ELR (cell line): ENCODE data around the gene PDE1C.

Source experiments
- DNase-seq: peaks from one replicate; pipeline ENCODE4 v3.0.0-alpha.2; 2015; ENCODE audit warnings: low read depth

PDE1C gene

GRCh38 chr7:32070406-32071360 is at the start of gene PDE1C:
Gene PDE1C, minus strand, starts transcription at chr7:32070407.
- peak; percentile 28 for DNase-seq

- no peak for DNase-seq
Measured at GRCh38 chr7:32119790-32120196, 49.6 kb upstream of the PDE1C start.

- DNase-seq = no peak
Measured at GRCh38 chr7:32117837-32118236, 47.6 kb upstream of the PDE1C start.

- DNase-seq = no peak
Measured at GRCh38 chr7:32116436-32116835, 46.2 kb upstream of the PDE1C start.

- peak; percentile 58 for DNase-seq
Measured at GRCh38 chr7:32115831-32116230, 45.6 kb upstream of the PDE1C start.

- DNase-seq = no peak
Measured at GRCh38 chr7:32108651-32109050, 38.4 kb upstream of the PDE1C start.

- no peak for DNase-seq
Measured at GRCh38 chr7:32104766-32105165, 34.6 kb upstream of the PDE1C start.

GRCh38 chr7:32103361-32103760 is 33.2 kb upstream of the PDE1C start:
- DNase-seq = no peak

- DNase-seq = no peak
Measured at GRCh38 chr7:32102432-32102873, 32.2 kb upstream of the PDE1C start.

GRCh38 chr7:32100407-32100907 is 30.2 kb upstream of the PDE1C start:
- no peak for DNase-seq

- no peak for DNase-seq
Measured at GRCh38 chr7:32094516-32094915, 24.3 kb upstream of the PDE1C start.

GRCh38 chr7:32093415-32094408 is 23.5 kb upstream of the PDE1C start:
- DNase-seq = peak; percentile 25

GRCh38 chr7:32092346-32092745 is 22.1 kb upstream of the PDE1C start:
- no peak for DNase-seq

GRCh38 chr7:32091608-32092210 is 21.5 kb upstream of the PDE1C start:
- DNase-seq = no peak

GRCh38 chr7:32089678-32090077 is 19.5 kb upstream of the PDE1C start:
- no peak for DNase-seq

GRCh38 chr7:32089256-32089655 is 19.0 kb upstream of the PDE1C start:
- no peak for DNase-seq

- no peak for DNase-seq
Measured at GRCh38 chr7:32088451-32088881, 18.3 kb upstream of the PDE1C start.

GRCh38 chr7:32079510-32079909 is 9.3 kb upstream of the PDE1C start:
- no peak for DNase-seq

- DNase-seq = no peak
Measured at GRCh38 chr7:32078824-32079223, 8.6 kb upstream of the PDE1C start.

- no peak for DNase-seq
Measured at GRCh38 chr7:32077806-32078205, 7.6 kb upstream of the PDE1C start.

- DNase-seq = peak; percentile 23
Measured at GRCh38 chr7:32076802-32077201, 6.6 kb upstream of the PDE1C start.

GRCh38 chr7:32075612-32076011 is 5.4 kb upstream of the PDE1C start:
- DNase-seq = no peak
